ENCODE results near the gene MMP17.

Gene MMP17

GRCh38 chr12:131896080-131896810 lies 68.1 kb downstream of the MMP17 start:
- peak; percentile 90 for DNase-seq

- DNase-seq, result no peak
These were observed 68.6 kb downstream of the MMP17 start for GRCh38 chr12:131896811-131897270.

- DNase-seq, result no peak
These were observed 69.1 kb downstream of the MMP17 start for GRCh38 chr12:131897276-131897675.

DNA sequence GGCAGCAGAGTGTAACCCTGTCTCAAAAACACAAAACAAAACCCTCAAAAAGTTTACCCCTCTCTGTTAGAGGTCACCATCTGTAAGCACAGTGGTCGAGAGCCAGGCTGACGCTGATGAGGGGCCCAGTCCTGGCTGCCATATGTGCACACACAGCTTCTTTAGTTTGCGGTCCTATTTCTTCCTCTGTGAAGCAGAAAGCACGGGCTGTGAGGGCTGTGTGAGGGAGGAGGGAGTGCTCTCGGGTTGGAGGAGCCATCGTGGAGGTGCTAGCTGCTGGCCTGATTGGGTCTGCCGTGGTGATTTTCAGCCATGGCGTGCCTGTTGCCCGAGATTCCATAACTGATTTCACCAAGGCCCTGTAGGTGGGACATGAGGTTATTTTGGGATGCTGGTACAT lies 69.7 kb downstream of the MMP17 start:
- DNase-seq, result no peak

DNA sequence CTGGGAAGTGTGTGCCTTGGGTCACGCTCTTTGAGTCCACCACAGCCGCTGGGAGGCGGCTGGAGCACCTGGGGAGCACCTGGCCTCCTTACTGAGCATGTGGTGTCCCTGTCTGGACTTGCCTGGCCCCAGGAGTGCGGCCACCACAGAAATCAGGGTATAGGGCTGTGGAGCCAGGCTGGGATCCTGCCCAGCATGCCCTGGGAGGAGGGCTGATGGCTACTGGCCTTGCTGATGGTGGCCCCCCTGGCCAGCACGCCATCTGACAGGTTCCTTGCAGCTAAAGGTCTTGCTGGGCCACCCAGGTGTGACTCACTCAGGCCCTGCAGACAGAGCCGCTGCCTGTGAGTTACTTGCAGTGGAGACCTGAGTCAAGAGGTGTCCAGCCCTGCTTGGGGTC lies 72.2 kb downstream of the MMP17 start:
- DNase-seq, result no peak
